Mononuclear cell (primary cell): ENCODE results near the gene FAM168A. TPM values are rescaled to one million over a fixed set of nuclear protein-coding genes. Genes with fewer than 3 reads are reported as not detected.

ENCODE experiments used
- H3K27me3 ChIP-seq: 2 replicates; pipeline ENCODE4 v1.6.0; 2011; ENCODE audit warnings: low read length, control low read depth; ENCODE audit not compliant: insufficient read depth
- H3K4me1 ChIP-seq: 2 replicates; pipeline ENCODE4 v1.5.1; 2011; ENCODE audit warnings: mild to moderate bottlenecking, low read length, control low read depth; ENCODE audit not compliant: insufficient read depth
- H3K4me3 ChIP-seq: 2 replicates; pipeline ENCODE4 v1.5.1; 2011; ENCODE audit warnings: mild to moderate bottlenecking, low read length, moderate library complexity
- H3K9me3 ChIP-seq: 2 replicates; pipeline ENCODE4 v1.5.1; 2011; ENCODE audit warnings: low read depth, mild to moderate bottlenecking, control low read depth, low read length
- total RNA-seq: library from RNA; depleted of rRNA; stranded (reverse); fragments of >200 nt; gene quantifications from one replicate; pipeline ENCODE4 v1.2.3, GENCODE V29; 2012

FAM168A gene
- total RNA-seq, 1 donor, result 13.2 TPM

GRCh38 chr11:73389916-73390315 lies 208.0 kb downstream of the FAM168A start:
- no peak overlapping the region for H3K4me3 ChIP-seq
- no peaks in the 10 kb centered on the region for H3K27me3 ChIP-seq
- peaks cover 67% of the 10 kb centered on the region for H3K4me1 ChIP-seq

GRCh38 chr11:73389134-73389525 lies 208.8 kb downstream of the FAM168A start:
- Histone ChIP-seq H3K9me3 (no peaks in the 10 kb centered on the region), H3K27me3 (no peaks in the 10 kb centered on the region), H3K4me1 (peaks cover 75% of the 10 kb centered on the region), H3K4me3 (no peak overlapping the region)

More at GRCh38 chr11:73389916-73390315, 208.0 kb downstream of the FAM168A start:
- no peaks in the 10 kb centered on the region for H3K9me3 ChIP-seq

- Histone ChIP-seq H3K27me3 (no peaks in the 10 kb centered on the region), H3K4me3 (no peak overlapping the region), H3K4me1 (peaks cover 81% of the 10 kb centered on the region), H3K9me3 (no peaks in the 10 kb centered on the region)
Measured at GRCh38 chr11:73388265-73389133, 209.4 kb downstream of the FAM168A start.

- Histone ChIP-seq H3K27me3 (no peaks in the 10 kb centered on the region), H3K9me3 (no peaks in the 10 kb centered on the region), H3K4me1 (peaks cover 82% of the 10 kb centered on the region), H3K4me3 (no peak overlapping the region)
Measured at GRCh38 chr11:73387594-73388264, 210.2 kb downstream of the FAM168A start.

- H3K4me1 ChIP-seq, result peaks cover 91% of the 10 kb centered on the region
- H3K4me3 ChIP-seq, result peak overlapping the region; percentile 29
- H3K27me3 ChIP-seq, result no peaks in the 10 kb centered on the region
- no peaks in the 10 kb centered on the region for H3K9me3 ChIP-seq
Measured at GRCh38 chr11:73386546-73386945, 211.4 kb downstream of the FAM168A start.

- H3K9me3 ChIP-seq, result no peaks in the 10 kb centered on the region
- H3K27me3 ChIP-seq, result no peaks in the 10 kb centered on the region
- H3K4me1 ChIP-seq, result peaks cover 97% of the 10 kb centered on the region
- H3K4me3 ChIP-seq, result peak overlapping the region; percentile 29
Measured at GRCh38 chr11:73386016-73386415, 211.9 kb downstream of the FAM168A start.

GRCh38 chr11:73384872-73385689 lies 212.8 kb downstream of the FAM168A start:
- Histone ChIP-seq H3K4me3 (peak overlapping the region; percentile 16), H3K9me3 (no peaks in the 10 kb centered on the region), H3K4me1 (peaks cover 100% of the 10 kb centered on the region), H3K27me3 (no peaks in the 10 kb centered on the region)

- Histone ChIP-seq H3K27me3 (no peaks in the 10 kb centered on the region), H3K4me1 (peaks cover 100% of the 10 kb centered on the region), H3K9me3 (no peaks in the 10 kb centered on the region), H3K4me3 (no peak overlapping the region)
Measured at GRCh38 chr11:73384531-73384871, 213.4 kb downstream of the FAM168A start.

- Histone ChIP-seq H3K4me1 (peaks cover 100% of the 10 kb centered on the region), H3K9me3 (no peaks in the 10 kb centered on the region), H3K4me3 (no peak overlapping the region), H3K27me3 (no peaks in the 10 kb centered on the region)
Measured at GRCh38 chr11:73384125-73384441, 213.8 kb downstream of the FAM168A start.

- no peaks in the 10 kb centered on the region for H3K9me3 ChIP-seq
- H3K4me1 ChIP-seq, result peaks cover 100% of the 10 kb centered on the region
- no peak overlapping the region for H3K4me3 ChIP-seq
- H3K27me3 ChIP-seq, result no peaks in the 10 kb centered on the region
Measured at GRCh38 chr11:73383249-73384124, 214.4 kb downstream of the FAM168A start.

- Histone ChIP-seq H3K9me3 (no peaks in the 10 kb centered on the region), H3K4me1 (peaks cover 100% of the 10 kb centered on the region)
Measured at GRCh38 chr11:73382747-73383146, 215.2 kb downstream of the FAM168A start.

GRCh38 chr11:73382183-73382582 lies 215.7 kb downstream of the FAM168A start:
- Histone ChIP-seq H3K4me1 (peaks cover 100% of the 10 kb centered on the region), H3K4me3 (no peak overlapping the region), H3K27me3 (no peaks in the 10 kb centered on the region), H3K9me3 (no peaks in the 10 kb centered on the region)

More at GRCh38 chr11:73382747-73383146, 215.2 kb downstream of the FAM168A start:
- Histone ChIP-seq H3K4me3 (no peak overlapping the region), H3K27me3 (no peaks in the 10 kb centered on the region)

- no peaks in the 10 kb centered on the region for H3K27me3 ChIP-seq
- no peaks in the 10 kb centered on the region for H3K9me3 ChIP-seq
- no peak overlapping the region for H3K4me3 ChIP-seq
- H3K4me1 ChIP-seq, result peaks cover 95% of the 10 kb centered on the region
Measured at GRCh38 chr11:73381589-73381988, 216.3 kb downstream of the FAM168A start.

- peaks cover 90% of the 10 kb centered on the region for H3K4me1 ChIP-seq
- H3K4me3 ChIP-seq, result no peak overlapping the region
- H3K27me3 ChIP-seq, result no peaks in the 10 kb centered on the region
- no peaks in the 10 kb centered on the region for H3K9me3 ChIP-seq
Measured at GRCh38 chr11:73380897-73381410, 217.0 kb downstream of the FAM168A start.
